ENCODE measurements around the gene PLPP1. TPM values are rescaled to one million over a fixed set of nuclear protein-coding genes. Genes with fewer than 3 reads are reported as not detected.
"Not testable (repeated sequence)": the region's sequence is repeated elsewhere in the genome, so short reads cannot be mapped to it uniquely, and the experiment has no call there.

Gene PLPP1
- total RNA-seq, 2 donors from 2014 or later = 56.8 to 87.8 TPM

DNA sequence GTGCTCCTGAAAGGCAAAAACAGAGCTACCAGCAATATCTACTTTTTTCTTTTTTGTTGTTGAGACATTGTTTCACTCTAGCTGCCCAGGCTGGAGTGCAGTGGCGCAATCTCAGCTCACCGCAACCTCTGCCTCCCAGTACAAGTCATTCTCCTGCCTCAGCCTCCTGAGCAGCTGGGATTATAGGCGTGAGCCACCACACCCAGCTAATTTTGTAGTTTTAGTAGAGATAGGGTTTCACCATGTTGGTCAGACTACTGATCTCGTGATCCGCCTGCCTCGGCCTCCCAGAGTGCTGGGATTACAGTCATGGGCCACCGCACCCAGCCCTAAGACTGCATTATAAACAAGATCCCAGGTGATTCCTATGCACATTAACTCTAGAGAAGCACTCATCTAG lies 17.0 kb downstream of the PLPP1 start:
- DNase-seq (no peak), ATAC-seq (no peak)
- intact Hi-C loops (cut with DNase I) = loop anchor here in 1 of 2 donors (10.0 kb wide), 1 partner anchor 73 kb away; no protein-coding TSS in a partner anchor

DNA sequence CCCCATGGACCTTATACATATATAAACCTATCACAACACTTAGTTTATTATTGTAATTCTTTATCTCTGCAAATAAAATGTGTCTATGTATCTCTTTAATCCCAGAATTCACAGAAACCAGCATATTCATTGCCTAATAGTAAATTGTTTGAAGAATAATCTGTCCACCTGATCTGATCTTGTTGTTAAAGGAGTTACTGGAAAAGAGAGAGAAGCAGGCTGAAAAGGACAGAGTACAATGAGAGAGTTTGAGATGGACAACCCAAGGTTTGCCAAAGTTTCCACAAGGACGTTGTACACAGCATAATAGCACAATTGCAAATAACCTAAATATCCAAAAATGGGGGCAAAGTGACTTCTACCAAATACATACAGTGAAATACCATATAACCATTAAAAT lies 23.8 kb downstream of the PLPP1 start:
- intact Hi-C loops (cut with DNase I) = loop anchor here in 1 of 2 donors (10.0 kb wide), 1 partner anchor 66 kb away; no protein-coding TSS in a partner anchor
- DNase-seq = no peak

DNA sequence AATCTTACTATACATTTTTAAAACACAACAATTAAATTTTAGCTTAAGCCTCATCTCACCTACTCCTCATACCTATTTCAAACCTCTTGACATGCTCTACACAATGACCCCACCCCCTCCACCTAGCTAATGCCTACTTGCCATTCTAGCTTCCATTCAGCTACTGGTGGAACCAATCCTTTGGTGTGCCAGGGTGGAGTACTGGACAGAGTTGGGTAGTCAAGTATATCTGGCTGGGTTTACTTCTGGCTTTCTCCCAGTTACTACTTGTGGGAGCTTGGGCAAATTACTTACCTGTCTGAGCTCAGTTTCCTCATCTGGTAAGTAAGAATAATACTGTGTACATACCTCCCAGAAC lies 24.3 kb downstream of the PLPP1 start:
- intact Hi-C loops (cut with DNase I) = loop anchor here in 1 of 2 donors (10.0 kb wide), 1 partner anchor 66 kb away; no protein-coding TSS in a partner anchor
- ATAC-seq = no peak

More for the DNA sequence above, 23.8 kb downstream of the PLPP1 start:
- no peak for ATAC-seq

DNA sequence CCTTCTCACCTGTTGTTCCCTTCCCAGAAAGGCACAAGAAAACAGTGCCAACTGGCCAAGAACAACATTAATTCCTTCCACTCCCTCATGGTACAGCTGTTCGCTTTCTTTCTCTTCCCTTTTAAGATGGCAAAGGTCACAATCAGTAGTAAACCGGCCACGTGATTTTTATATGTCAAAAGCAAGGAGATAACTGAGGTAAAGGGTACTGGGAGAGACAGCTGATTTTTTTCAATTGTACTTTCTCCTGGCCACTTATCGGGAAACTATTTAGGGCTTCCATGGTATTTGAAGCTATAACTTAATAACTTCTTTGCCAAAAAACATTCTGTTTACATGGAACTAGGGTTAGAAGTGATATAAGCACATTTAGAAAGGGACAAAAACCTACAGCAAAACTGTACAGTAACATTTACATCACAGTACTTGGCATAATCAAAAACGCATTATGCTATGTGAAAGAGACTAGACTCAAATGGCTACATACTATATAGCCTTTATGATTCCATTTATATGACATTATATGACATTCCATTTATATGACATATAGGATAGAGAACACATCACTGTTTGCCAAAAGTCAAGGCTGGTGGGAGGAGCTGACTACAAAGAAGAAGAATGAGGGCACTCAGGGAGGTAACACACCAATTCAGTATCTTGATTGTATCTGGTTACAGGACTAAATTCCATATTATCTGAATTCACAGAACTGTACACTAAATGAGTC lies 24.8 kb downstream of the PLPP1 start:
- intact Hi-C loops (cut with DNase I) = loop anchor here in 1 of 2 donors (10.0 kb wide), 1 partner anchor 65 kb away; no protein-coding TSS in a partner anchor
- peak; percentile 45 to 73 for ATAC-seq
- no peak for DNase-seq

More for the DNA sequence above, 24.3 kb downstream of the PLPP1 start:
- DNase-seq = no peak

DNA sequence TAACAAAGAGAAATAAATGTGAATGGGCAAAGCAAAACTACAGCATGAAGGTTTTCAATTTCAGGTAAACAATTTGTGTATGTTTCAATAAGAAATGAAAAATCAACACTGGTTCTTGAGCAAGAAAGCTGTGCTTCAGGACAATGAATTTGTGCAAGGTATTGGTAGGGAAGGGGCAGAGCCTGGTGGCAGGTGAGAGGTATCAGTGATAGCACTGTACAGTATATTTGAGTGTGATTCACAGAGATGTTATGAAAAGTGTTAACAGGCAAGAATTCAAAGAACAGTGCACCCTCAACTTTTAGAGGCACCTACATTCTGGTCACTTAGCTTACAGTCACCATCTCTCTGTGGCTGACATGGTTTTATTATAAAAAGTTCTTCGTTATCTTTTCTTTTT lies 25.7 kb downstream of the PLPP1 start:
- intact Hi-C loops (cut with DNase I) = no loop called here
- ATAC-seq (no peak), DNase-seq (no peak)

DNA sequence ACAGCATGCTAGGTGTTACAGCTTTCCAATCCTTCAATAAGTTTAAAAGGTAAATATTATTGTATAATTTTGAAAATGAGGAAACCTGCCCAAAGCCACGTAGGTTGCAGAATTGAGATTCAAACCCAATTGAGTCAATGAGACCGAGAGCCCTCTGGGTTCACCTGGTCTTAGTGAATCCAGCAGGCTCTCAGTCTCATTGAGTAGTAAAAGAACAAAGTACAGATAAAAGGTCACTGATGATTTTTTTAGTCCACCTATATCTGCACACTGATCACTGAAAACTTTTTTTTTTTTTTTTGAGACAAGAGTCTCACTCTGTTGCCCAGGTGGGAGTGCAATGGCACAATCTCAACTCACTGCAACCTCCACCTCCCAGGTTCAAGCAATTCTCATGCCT lies 27.2 kb downstream of the PLPP1 start:
- DNase-seq = no peak
- no peak for ATAC-seq
- intact Hi-C loops (cut with DNase I) = no loop called here

DNA sequence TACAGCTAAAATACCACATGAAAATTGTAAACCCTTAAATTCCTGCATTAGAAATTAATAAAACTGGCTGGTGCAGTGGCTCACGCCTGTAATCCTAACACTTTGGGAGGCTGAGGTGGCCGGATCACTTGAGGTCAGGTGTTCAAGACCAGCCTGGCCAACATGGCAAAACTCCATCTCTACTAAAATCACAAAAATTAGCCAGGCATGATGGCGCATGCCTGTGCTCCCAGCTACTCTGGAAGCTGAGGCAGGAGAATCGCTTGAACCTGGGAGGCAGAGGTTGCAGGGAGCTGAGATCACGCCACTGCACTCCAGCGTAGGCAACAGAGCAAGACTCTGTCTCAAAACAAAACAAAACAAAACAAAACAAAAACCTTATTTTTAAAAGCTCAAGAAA lies 29.1 kb downstream of the PLPP1 start:
- DNase-seq; intact Hi-C loops (cut with DNase I); ATAC-seq: not testable (repeated sequence)

DNA sequence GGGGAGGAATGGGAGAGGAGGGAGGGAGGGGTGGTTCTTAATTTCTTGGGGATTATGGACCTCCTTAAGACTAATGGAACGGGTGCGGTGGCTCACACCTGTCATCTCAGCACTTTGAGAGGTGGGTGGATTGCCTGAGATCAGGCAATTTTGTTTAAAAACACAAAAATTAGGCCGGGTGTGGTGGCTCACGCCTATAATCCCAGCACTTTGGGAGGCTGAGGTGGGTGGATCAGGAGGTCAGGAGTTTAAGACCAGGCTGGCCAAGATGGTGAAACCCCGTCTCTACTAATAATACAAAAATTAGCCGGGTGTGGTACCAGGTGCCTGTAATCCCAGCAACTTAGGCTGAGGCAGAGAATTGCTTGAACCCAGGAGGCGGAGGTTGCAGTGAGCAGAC lies 30.8 kb downstream of the PLPP1 start:
- intact Hi-C loops (cut with DNase I); ATAC-seq; DNase-seq: not testable (repeated sequence)

DNA sequence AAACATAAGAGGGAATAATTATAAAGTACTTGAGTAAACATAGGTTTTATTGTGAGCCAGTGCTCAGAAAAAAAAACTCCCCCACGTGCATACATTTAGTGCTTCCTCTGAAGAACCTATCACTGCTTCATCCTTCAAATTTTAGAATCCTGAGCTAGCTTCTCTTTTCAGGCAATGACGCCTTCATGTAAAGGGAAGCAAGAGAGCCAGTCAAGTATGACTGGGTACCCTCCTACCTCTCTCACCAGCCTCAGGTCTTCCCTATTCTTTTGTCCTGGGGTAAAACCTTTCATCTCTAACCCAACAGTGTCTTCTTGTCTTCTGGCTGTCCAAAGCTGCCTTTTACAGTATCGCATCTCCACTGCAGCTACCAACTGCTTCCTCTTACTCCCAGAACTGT lies 32.0 kb downstream of the PLPP1 start:
- ATAC-seq (no peak), DNase-seq (no peak)
- intact Hi-C loops (cut with DNase I) = no loop called here

DNA sequence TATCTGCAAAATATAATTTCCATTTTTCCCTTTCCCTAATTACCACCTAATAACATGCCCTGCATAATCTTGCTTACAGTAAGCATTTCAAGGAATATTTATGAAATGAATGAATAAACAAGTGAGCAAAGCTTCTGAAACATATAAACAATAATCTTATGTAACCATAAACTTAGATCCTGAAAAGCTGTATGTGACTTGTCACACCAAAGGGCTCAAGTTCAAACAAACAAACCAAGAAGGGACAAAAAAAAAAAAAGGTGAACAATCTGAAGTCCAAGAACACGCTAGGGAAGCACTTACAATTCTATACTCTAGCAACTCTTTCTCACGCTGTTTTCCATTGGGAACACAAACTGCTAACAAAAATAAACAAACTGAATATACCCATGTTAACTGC lies 36.3 kb downstream of the PLPP1 start:
- intact Hi-C loops (cut with DNase I) = no loop called here
- DNase-seq (no peak), ATAC-seq (no peak)

DNA sequence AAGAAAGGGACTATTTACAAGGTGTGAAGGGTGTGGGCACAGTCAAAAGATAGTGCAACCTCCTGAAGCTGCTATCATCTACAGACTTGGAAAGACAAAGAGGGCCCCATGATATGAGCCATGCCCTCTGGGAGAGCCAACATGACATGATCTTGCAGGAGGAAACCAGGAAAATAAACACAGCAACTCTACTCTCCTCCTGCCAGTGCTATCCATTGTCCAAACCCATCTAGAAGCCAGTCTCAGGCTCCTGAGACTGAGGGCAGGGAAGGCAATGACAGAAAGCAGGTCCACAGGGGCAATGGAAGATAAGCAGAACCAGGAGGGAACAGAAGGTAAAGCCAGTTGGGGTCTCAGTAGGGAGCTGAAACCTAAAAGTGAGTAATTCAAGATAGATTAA lies 37.1 kb downstream of the PLPP1 start:
- no peak for DNase-seq
- no peak for ATAC-seq
- intact Hi-C loops (cut with DNase I) = no loop called here

DNA sequence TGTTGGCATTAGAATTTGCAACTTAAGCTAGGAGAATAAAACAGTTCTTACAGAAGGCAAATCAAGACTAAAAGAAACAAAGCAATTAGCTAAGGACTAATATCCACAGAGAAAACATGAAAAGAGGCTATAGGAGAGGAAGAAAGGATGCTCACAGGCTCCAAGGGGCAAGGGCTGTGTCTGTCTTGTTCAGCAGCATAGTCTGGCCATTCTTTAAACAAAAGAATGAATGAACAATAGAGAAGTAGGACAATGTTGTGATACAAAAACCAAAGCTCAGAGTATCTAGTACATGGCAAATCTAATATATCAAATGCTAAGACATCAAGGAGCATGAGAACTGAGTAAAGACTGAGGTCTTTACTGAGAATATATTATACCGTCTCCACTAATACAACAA lies 39.5 kb downstream of the PLPP1 start:
- DNase-seq (no peak), ATAC-seq (no peak)
- intact Hi-C loops (cut with DNase I) = no loop called here

DNA sequence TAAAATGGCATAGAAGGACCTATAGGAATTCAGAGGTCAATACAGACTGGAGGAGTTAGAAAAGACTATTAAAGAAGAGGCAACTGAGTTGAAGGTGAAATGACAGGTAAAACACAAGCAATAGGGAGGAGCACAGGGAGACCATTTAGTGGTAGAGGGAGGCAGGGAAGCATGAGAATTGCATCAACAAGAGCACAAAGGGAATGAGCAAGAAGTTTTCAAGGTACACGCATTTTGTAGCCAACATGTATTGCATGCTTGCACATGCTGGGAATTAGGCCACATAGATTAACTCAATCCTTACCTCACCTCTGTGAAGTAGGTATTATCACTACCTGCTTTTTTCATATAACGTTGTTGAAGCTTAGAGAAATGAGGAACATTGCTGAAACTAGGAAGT lies 42.3 kb downstream of the PLPP1 start:
- intact Hi-C loops (cut with DNase I) = no loop called here
- no peak for DNase-seq
- ATAC-seq = no peak

DNA sequence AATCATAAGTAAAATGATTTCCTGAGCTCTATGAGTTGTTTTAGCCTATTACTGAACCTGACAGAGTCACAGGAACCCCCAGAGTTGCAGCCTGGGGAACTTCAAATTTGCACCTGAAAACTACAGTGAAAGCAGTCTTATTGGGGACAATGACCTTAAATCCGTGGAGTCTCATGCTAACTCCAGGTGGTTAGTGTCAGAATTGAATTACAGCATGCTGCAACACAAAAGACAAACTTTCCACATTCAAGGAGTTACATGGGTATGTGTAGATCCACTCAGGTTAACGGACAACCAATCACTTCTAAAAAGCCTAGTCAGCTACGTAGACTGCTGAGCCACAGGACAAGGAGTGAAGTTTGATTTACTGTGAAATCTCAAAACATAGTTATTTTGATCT lies 49.7 kb downstream of the PLPP1 start:
- intact Hi-C loops (cut with DNase I) = no loop called here
- DNase-seq = no peak
- no peak for ATAC-seq

DNA sequence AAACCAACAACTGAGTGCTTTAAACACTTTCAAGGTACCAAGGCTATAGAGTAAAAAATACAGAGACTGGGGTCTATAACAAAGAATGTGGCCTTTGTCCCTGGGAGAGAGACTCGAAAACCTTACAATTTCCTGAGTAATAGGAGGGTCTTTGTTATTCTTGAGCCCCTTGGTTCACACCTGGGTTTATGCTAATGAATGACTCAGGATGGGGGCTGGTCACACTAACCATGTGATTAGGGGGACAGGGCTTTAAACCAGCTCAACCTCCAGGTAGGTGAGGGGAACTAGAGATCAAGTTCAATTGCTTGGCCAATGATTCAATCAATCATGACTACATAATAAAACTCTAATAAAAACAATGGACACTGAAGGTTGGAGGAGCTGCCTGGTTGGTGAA lies 50.2 kb downstream of the PLPP1 start:
- DNase-seq (no peak), ATAC-seq (no peak)
- intact Hi-C loops (cut with DNase I) = no loop called here

DNA sequence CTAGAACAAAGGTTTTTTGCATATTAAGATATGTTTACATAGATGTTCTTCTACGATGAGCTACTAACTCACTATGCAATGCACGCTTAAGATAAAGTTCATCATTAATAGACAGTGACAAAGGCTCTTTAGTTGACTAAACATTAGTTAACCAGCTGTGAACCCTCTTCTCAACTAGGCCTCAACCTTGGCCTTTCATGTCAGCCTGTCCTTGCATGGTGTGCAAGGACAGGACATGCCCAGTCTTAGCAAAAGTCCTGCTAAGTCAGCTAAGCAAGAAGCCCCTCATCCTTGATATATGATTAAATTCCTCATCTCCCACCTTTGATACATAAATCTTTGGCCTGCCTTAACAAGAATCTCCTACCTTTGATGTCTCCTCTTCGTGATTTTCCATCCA lies 50.9 kb downstream of the PLPP1 start:
- DNase-seq (no peak), ATAC-seq (no peak)
- intact Hi-C loops (cut with DNase I) = no loop called here

DNA sequence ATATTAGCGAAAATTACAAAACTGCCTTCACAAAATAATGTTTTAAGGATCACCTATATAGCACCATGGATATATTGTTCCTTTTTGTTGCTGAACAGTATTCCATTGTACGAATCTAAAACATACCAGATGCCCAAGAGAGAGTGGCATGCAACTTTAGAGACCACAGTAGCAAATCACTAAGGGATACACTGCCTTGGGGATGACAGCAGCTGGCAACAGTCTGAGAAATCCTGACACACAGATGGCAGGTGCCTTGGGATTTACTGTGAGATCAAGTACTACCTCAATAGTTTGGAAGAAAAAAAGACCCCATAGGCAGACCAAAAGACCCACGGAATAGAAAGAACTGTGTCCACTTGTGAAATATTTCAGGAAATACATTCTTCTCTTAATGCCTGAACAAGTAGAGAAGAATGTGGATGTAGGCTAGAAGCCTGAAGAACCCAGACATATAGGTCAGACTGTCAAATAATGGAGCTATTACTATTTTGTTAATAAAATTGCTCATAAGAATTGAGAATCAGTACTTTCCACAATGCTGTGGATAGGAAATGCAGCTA lies 53.4 kb downstream of the PLPP1 start:
- DNase-seq (no peak), ATAC-seq (no peak)
- intact Hi-C loops (cut with DNase I) = no loop called here

DNA sequence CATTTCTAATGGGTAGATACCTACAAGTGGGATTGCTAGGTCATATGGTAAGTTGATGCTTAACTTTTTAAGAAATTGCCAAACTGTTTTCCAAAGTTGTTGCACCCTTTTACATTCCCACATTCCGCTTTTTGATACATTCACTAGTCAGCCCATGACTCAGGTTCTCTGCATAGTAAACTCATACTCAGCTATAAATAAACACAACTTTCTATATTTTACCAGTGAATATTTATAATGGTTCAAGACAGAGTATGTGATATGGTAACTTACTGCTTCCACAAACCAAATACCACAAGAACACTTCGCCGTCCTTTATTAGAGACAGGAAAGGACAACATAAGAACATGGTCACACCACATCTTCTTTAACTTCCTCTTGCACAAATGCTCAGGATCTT lies 54.0 kb downstream of the PLPP1 start:
- DNase-seq (no peak), ATAC-seq (no peak)
- intact Hi-C loops (cut with DNase I) = no loop called here

DNA sequence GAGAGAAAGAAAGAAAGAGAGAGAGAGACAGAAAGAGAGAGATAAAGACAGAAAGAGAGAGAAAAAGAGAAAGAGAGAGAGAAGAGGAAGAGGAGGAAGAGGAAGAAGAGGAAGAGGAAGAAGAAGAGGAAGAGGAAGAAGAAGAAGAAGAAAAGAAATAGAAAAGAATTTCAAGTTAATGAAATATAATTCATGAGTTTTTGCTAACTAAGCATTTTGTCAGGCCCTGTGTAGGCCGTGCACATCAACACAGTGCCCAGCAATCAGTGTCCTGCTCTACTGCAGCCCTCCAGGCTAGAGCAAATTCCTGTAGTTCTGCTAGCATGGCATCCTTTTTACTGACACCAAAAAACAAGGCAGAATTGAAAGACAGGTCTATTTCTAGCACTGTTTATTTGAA lies 62.1 kb downstream of the PLPP1 start:
- ATAC-seq (no peak), DNase-seq (no peak)
- intact Hi-C loops (cut with DNase I) = no loop called here

DNA sequence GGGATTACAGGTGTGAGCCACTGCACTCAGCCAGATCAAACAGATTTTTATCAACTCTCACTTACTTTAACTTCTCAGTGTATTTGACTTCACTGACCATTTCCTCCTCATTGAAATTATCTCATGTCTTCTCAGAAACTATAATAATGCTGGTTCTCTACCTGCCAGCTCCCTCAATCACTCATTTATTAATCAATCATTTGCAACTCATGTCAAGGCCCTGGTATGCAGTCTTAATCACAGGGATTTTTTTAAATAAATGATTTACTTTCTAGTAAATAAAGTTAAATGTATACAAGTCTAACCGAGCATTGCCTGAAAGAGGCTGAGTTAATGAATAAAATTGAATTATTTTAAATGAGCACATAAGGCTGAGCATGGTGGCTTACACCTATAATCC lies 63.3 kb downstream of the PLPP1 start:
- DNase-seq = no peak

DNA sequence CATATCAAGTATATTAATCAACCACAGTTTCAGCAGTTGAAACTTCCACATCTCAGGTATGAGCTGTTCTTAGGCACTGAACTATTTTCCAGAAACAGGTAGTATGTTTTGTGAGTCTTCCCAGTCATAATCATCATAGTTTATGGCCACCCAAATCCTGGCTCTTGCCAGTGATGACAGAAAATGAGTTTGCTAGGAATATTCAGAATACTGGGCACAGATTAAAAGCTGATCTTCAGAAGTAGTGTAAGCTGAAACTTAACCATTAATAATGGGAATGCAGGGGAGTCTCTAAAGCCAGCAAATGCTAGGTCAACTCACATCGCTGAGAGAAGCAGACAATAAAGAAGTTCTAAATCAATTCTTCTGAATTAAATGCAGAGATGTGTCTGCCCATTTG lies 64.5 kb downstream of the PLPP1 start:
- ATAC-seq (no peak), DNase-seq (no peak)
- intact Hi-C loops (cut with DNase I) = no loop called here

More for the DNA sequence above, 63.3 kb downstream of the PLPP1 start:
- intact Hi-C loops (cut with DNase I) = no loop called here
- ATAC-seq = no peak

Data from left cardiac atrium (tissue), 4 donors.